ENCODE results near the gene CISH.
A peak's percentile ranks its signal among the peaks of the same experiment; 100 is the strongest.

The CISH gene

DNA sequence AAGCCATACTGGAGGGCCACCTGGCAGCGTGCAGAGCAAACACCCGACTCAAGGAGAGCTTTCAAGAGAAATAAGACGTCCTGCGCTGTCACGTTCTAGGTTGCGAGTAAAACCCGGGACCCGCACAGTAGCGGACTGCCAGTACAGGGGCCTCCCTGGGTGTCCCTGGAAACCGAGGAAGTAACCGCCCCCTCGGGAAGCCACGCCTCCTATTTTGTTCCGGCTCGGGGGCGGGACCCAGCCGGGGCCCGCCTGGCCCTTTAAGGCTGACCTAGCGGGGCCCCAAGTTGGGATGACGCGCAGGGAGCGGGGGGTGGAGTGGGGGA is 5.2 kb upstream of the CISH start:
- Histone ChIP-seq H3K4me2 (ENCODE audit: low read length) (peak overlapping the region; percentile 95), H3K79me1 (ENCODE audit: low read length) (peaks cover 7% of the 10 kb centered on the region), H3K4ac (ENCODE audit: low read depth, low read length) (no peak overlapping the region), H4K8ac (ENCODE audit: low read depth, low read length) (no peak overlapping the region), H3K27ac (ENCODE audit: low read depth, low read length) (no peak overlapping the region), H3K9ac (ENCODE audit: low read length) (peak overlapping the region; percentile 65), H3K79me2 (ENCODE audit: control insufficient read depth, insufficient read depth, low read length) (no peaks in the 10 kb centered on the region), H3K56ac (ENCODE audit: low read length) (peak overlapping the region; percentile 68), H2AK5ac (ENCODE audit: low read length) (no peak overlapping the region), H4K5ac (ENCODE audit: low read length) (no peak overlapping the region), H2BK15ac (replicated peaks; ENCODE audit: low read depth) (no peak overlapping the region), H2BK5ac (ENCODE audit: low read length) (no peak overlapping the region), H3K18ac (ENCODE audit: low read length) (no peak overlapping the region), H3K36me3 (ENCODE audit: control insufficient read depth, insufficient read depth, low read length) (no peaks in the 10 kb centered on the region), H3K4me3 (ENCODE audit: low read length) (peak overlapping the region; percentile 47), H2BK120ac (ENCODE audit: low read depth, low read length) (no peak overlapping the region), H3K23ac (ENCODE audit: low read length) (no peak overlapping the region), H3K27me3 (ENCODE audit: insufficient read depth, low read length, poor library complexity) (no peaks in the 10 kb centered on the region), H3K4me1 (ENCODE audit: control insufficient read depth, low read depth, low read length) (peaks cover 8% of the 10 kb centered on the region)
- peak; percentile 95 for DNase-seq
- WGBS (ENCODE audit: extremely low coverage, insufficient coverage, low lambda C conversion rate): no CpG with 5 or more reads among the region's 22 CpGs

DNA sequence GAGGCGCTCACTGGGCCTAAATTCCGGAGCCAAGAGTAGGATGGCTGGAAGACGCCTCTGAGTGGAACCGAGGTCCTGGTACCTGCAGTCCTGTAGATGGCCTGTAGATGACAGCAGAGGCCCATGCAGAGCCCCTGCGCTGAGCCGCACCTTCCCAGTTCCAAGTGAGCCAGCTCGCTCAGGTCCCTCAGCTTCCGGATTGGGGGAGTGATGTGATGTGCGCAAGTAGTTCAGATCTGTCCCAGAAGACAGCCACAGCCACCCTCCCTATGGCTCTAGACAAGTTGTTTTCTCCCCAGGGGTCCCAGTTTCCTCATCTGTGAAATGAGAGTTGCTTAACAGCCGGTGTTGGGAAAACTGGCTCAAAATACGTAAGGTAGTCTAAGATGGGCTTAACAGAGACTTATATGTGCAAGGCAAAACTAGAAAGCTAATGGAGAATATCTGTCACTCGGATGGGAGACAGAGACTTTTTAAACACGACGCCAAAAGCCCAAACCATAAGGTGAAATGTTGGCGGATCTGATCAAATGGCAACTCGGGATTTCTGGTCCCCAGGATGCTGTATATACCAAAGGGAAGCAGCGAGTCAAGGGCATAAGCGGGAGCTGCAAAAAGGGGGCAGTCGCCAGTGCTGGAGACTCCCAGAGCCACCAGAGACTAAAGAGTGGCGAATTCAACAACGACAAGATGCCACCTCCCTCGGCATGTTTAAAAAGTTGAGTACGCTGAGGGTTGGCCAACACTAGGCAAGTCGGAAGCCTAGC is 4.6 kb upstream of the CISH start:
- H3K9ac ChIP-seq (ENCODE audit: low read length): peak overlapping the region; percentile 65

DNA sequence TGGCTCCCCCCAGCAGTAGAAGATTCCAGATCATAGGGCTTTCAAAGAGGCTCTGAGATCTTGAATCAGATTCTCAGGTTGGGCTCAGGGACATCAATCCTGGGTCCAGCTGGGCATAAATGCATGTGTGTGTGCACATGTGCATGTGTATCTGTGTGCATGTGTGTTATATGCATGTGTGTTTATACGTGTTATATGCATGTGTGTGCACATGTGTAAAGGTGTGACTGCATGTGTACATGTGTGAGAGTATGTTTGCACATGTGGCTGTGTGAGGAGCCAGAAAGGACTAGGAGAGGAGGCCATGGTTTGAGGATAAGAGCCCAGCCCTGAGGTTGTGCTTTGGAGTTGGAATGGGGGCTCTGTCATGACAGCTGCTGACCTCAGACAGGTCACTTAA is 3.6 kb upstream of the CISH start:
- Histone ChIP-seq H3K23ac (ENCODE audit: low read length) (no peak overlapping the region), H3K56ac (ENCODE audit: low read length) (no peak overlapping the region), H2BK15ac (replicated peaks; ENCODE audit: low read depth) (no peak overlapping the region), H4K8ac (ENCODE audit: low read depth, low read length) (no peak overlapping the region), H3K36me3 (ENCODE audit: control insufficient read depth, insufficient read depth, low read length) (no peaks in the 10 kb centered on the region), H3K4me2 (ENCODE audit: low read length) (no peak overlapping the region), H2BK5ac (ENCODE audit: low read length) (no peak overlapping the region), H3K9ac (ENCODE audit: low read length) (no peak overlapping the region), H3K4ac (ENCODE audit: low read depth, low read length) (no peak overlapping the region), H3K27ac (ENCODE audit: low read depth, low read length) (no peak overlapping the region), H3K79me2 (ENCODE audit: control insufficient read depth, insufficient read depth, low read length) (no peaks in the 10 kb centered on the region), H3K79me1 (ENCODE audit: low read length) (peaks cover 7% of the 10 kb centered on the region), H3K4me3 (ENCODE audit: low read length) (no peak overlapping the region), H3K27me3 (ENCODE audit: insufficient read depth, low read length, poor library complexity) (no peaks in the 10 kb centered on the region), H3K18ac (ENCODE audit: low read length) (no peak overlapping the region), H4K5ac (ENCODE audit: low read length) (no peak overlapping the region), H2AK5ac (ENCODE audit: low read length) (no peak overlapping the region), H3K4me1 (ENCODE audit: control insufficient read depth, low read depth, low read length) (peaks cover 8% of the 10 kb centered on the region), H2BK120ac (ENCODE audit: low read depth, low read length) (no peak overlapping the region)
- WGBS (ENCODE audit: extremely low coverage, insufficient coverage, low lambda C conversion rate): no CpG with 5 or more reads among the region's 1 CpG
- no peak for DNase-seq

More for the DNA sequence above, 4.6 kb upstream of the CISH start:
- H3K36me3 ChIP-seq (ENCODE audit: control insufficient read depth, insufficient read depth, low read length): no peaks in the 10 kb centered on the region
- peaks cover 8% of the 10 kb centered on the region for H3K4me1 ChIP-seq (ENCODE audit: control insufficient read depth, low read depth, low read length)
- peak overlapping the region; percentile 95 for H3K4me2 ChIP-seq (ENCODE audit: low read length)
- no peak overlapping the region for H2BK5ac ChIP-seq (ENCODE audit: low read length)
- no peak overlapping the region for H2AK5ac ChIP-seq (ENCODE audit: low read length)
- H3K27me3 ChIP-seq (ENCODE audit: insufficient read depth, low read length, poor library complexity): no peaks in the 10 kb centered on the region
- H3K4ac ChIP-seq (ENCODE audit: low read depth, low read length): no peak overlapping the region
- no peak overlapping the region for H3K18ac ChIP-seq (ENCODE audit: low read length)
- peak overlapping the region; percentile 47 for H3K4me3 ChIP-seq (ENCODE audit: low read length)
- no peak overlapping the region for H3K23ac ChIP-seq (ENCODE audit: low read length)
- no peak overlapping the region for H4K5ac ChIP-seq (ENCODE audit: low read length)
- no CpG with 5 or more reads among the region's 24 CpGs for WGBS (ENCODE audit: extremely low coverage, insufficient coverage, low lambda C conversion rate)
- H4K8ac ChIP-seq (ENCODE audit: low read depth, low read length): no peak overlapping the region
- no peaks in the 10 kb centered on the region for H3K79me2 ChIP-seq (ENCODE audit: control insufficient read depth, insufficient read depth, low read length)
- H3K56ac ChIP-seq (ENCODE audit: low read length): peak overlapping the region; percentile 68
- H3K79me1 ChIP-seq (ENCODE audit: low read length): peaks cover 7% of the 10 kb centered on the region
- no peak overlapping the region for H2BK120ac ChIP-seq (ENCODE audit: low read depth, low read length)
- H3K27ac ChIP-seq (ENCODE audit: low read depth, low read length): no peak overlapping the region
- DNase-seq: peak; percentile 92
- no peak overlapping the region for H2BK15ac ChIP-seq (replicated peaks; ENCODE audit: low read depth)

DNA sequence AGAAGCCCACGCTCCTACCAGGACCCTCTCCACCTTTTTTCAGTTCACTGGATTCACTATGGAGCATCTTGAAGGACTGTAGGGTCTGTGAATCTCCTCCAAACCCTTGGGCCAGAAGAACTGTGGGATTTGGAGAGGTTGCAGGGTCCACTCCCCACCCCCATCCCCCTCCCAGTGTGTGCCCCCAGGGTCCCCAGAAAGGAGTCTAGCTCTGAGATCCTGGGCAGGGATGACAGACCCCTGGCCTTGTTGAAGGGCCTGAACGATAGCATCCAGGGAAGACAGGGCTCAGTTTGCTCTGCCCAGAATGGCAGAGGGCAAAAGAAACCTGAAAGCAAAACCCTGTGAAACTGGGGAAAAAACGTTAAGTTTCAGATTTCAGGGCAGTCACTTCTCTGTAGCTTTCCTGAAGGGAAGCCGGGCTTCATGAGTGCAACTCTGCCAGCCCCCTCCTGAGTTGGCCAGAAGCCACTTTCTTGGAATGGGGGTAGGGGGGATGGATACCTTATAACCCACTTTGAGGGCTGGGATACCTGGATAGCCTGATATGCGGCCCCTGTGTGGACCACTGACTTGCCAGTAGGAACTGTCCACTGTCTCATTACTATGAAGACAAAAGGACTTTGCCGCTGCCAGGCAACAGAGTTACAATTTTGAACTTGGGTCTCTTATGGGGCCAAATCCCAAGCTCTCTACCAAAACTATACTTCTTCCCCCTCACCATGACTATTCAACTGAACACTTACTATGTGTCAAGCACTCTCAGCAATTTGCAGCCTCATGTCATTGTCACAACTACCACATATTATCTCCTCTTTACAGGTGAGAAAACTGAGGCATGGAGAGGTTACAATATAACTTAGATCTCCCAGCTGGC is 1.6 kb upstream of the CISH start:
- H3K23ac ChIP-seq (ENCODE audit: low read length): no peak overlapping the region
- DNase-seq: no peak
- H3K27ac ChIP-seq (ENCODE audit: low read depth, low read length): no peak overlapping the region
- peaks cover 5% of the 10 kb centered on the region for H3K79me1 ChIP-seq (ENCODE audit: low read length)
- H2AK5ac ChIP-seq (ENCODE audit: low read length): no peak overlapping the region
- peak overlapping the region; percentile 75 for H3K9ac ChIP-seq (ENCODE audit: low read length)
- H3K4me1 ChIP-seq (ENCODE audit: control insufficient read depth, low read depth, low read length): peaks cover 8% of the 10 kb centered on the region
- H3K27me3 ChIP-seq (ENCODE audit: insufficient read depth, low read length, poor library complexity): no peaks in the 10 kb centered on the region
- H3K4me2 ChIP-seq (ENCODE audit: low read length): no peak overlapping the region
- H4K8ac ChIP-seq (ENCODE audit: low read depth, low read length): no peak overlapping the region
- no peak overlapping the region for H3K18ac ChIP-seq (ENCODE audit: low read length)
- H3K56ac ChIP-seq (ENCODE audit: low read length): peak overlapping the region; percentile 89
- H4K5ac ChIP-seq (ENCODE audit: low read length): no peak overlapping the region
- H2BK15ac ChIP-seq (replicated peaks; ENCODE audit: low read depth): no peak overlapping the region
- H3K4ac ChIP-seq (ENCODE audit: low read depth, low read length): no peak overlapping the region
- no peaks in the 10 kb centered on the region for H3K79me2 ChIP-seq (ENCODE audit: control insufficient read depth, insufficient read depth, low read length)
- no CpG with 5 or more reads among the region's 6 CpGs for WGBS (ENCODE audit: extremely low coverage, insufficient coverage, low lambda C conversion rate)
- no peak overlapping the region for H2BK120ac ChIP-seq (ENCODE audit: low read depth, low read length)
- no peak overlapping the region for H2BK5ac ChIP-seq (ENCODE audit: low read length)
- no peaks in the 10 kb centered on the region for H3K36me3 ChIP-seq (ENCODE audit: control insufficient read depth, insufficient read depth, low read length)
- H3K4me3 ChIP-seq (ENCODE audit: low read length): no peak overlapping the region

DNA sequence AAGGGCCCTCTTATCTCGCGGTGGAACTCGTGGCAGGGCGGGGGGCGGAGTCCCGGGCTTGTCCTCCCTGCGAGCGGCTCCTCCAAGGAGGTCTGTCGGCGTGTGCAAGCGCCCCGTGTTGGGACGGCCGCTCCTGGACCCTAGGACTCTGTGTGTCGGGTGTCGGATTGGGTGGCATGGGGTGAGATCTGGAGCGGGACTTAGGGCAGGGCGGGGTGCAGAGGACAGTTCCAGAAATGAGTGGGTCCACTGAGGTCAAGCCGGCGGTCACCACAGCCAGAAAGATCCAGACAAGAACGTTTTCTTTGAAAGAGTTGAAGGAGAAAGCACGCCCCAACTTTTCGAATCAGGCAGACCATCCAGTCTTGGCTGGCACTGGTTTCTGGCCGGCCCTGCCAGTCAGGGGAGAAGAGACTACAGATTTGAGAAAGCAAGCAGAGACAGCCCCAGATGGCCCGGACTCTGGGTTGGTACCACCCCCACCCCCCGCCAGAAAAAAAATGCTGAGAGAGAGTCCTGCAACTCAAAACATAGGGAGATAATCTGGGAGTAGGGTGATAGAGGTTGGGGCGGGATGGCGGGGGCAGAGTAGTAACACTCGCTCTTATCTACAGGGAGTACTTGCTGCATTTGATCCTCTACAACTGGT is 784 bp upstream of the CISH start:
- Histone ChIP-seq H3K23ac (ENCODE audit: low read length) (no peak overlapping the region), H2BK120ac (ENCODE audit: low read depth, low read length) (no peak overlapping the region), H3K79me1 (ENCODE audit: low read length) (no peaks in the 10 kb centered on the region), H3K18ac (ENCODE audit: low read length) (no peak overlapping the region), H2BK5ac (ENCODE audit: low read length) (no peak overlapping the region), H3K27ac (ENCODE audit: low read depth, low read length) (no peak overlapping the region), H4K8ac (ENCODE audit: low read depth, low read length) (no peak overlapping the region), H2AK5ac (ENCODE audit: low read length) (no peak overlapping the region), H3K9ac (ENCODE audit: low read length) (peak overlapping the region; percentile 75), H2BK15ac (replicated peaks; ENCODE audit: low read depth) (no peak overlapping the region), H3K4me3 (ENCODE audit: low read length) (peak overlapping the region; percentile 20), H3K4me2 (ENCODE audit: low read length) (peak overlapping the region; percentile 79), H3K36me3 (ENCODE audit: control insufficient read depth, insufficient read depth, low read length) (no peaks in the 10 kb centered on the region), H3K27me3 (ENCODE audit: insufficient read depth, low read length, poor library complexity) (no peaks in the 10 kb centered on the region), H3K4me1 (ENCODE audit: control insufficient read depth, low read depth, low read length) (peaks cover 3% of the 10 kb centered on the region), H3K4ac (ENCODE audit: low read depth, low read length) (no peak overlapping the region), H4K5ac (ENCODE audit: low read length) (no peak overlapping the region), H3K56ac (ENCODE audit: low read length) (peak overlapping the region; percentile 89), H3K79me2 (ENCODE audit: control insufficient read depth, insufficient read depth, low read length) (no peaks in the 10 kb centered on the region)
- no CpG with 5 or more reads among the region's 29 CpGs for WGBS (ENCODE audit: extremely low coverage, insufficient coverage, low lambda C conversion rate)
- DNase-seq: no peak
